Hematopoietic multipotent progenitor cell treated with erythropoietin and hydrocortisone succinate and interleukin-3 and kit ligand, for 15 days (in vitro differentiated cells): ENCODE data around the gene ATP8A2.
"Not testable (repeated sequence)": the region's sequence is repeated elsewhere in the genome, so short reads cannot be mapped to it uniquely, and the experiment has no call there.

Source experiments
- DNase-seq: peaks from one replicate; pipeline ENCODE4 v3.0.0-alpha.2; 2015; ENCODE audit warnings: low spot score

Gene ATP8A2

GRCh38 chr13:25807562-25807961, 435.8 kb downstream of the ATP8A2 start:
- DNase-seq = no peak

- DNase-seq = no peak
These were observed 439.7 kb downstream of the ATP8A2 start for GRCh38 chr13:25811506-25811905.

DNA sequence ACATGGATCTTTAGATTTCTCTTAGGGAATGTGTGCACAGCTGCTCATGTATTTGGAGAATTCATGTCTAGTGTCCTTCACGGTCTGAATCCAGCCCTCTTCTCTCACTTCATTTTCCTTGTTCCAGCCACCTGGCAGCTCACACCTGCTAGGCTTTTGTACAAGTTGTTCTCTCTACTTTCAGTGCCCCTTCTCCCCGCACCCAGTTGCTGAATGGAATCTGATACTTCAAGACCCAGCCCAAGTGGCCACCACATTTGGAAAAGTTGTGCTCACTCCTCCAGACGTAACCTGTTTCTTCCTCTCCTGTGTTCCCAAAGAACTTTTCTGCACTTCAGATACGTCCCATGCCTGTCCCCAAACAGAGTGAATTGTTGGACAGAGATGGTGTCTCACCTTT, 444.5 kb downstream of the ATP8A2 start:
- DNase-seq = no peak

GRCh38 chr13:25819856-25820530, 448.2 kb downstream of the ATP8A2 start:
- DNase-seq = no peak

DNA sequence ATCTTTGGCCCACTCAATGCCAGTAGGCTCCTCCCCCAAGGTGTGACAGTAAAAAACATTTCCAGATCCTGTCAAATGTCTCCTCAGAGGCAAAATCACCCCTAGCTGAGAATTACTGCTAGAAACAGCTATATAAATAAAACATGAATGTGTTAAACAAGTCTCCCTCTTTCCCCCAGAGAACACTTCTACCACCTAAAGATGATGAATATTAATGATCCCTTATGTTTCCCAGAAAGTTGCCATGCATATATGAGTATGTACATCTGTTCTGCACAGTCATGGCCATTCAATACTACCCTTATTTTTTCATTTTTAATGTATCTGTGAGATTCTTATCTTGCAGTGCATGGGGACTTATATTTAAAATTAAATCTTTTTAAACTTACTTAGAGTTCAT, 450.0 kb downstream of the ATP8A2 start:
- DNase-seq = no peak

- not testable (repeated sequence) for DNase-seq
These were observed 455.4 kb downstream of the ATP8A2 start for GRCh38 chr13:25827221-25827620.

GRCh38 chr13:25827831-25828465, 456.2 kb downstream of the ATP8A2 start:
- DNase-seq = no peak

- no peak for DNase-seq
These were observed 462.0 kb downstream of the ATP8A2 start for GRCh38 chr13:25833761-25834160.

- DNase-seq = no peak
These were observed 465.0 kb downstream of the ATP8A2 start for GRCh38 chr13:25836574-25837336.

GRCh38 chr13:25839371-25839770, 467.6 kb downstream of the ATP8A2 start:
- DNase-seq = no peak

DNA sequence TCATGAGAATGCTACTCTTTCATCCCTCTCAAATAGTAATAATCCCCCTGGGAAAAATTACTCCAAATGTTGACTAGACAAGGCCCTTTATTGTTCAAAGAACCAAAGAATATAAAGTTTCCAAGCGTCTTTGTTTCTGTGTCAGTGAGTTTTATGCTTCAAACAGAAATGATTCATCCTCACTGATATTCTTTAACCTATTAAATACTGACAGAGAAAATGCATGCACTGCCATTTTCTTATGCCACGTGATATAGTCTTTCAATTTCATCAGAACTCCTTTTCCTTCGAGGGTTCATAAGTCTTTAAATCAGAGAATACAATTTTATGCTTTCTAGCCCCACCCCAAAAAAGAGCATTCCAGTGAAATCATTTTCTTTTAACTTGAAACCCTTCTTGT, 468.5 kb downstream of the ATP8A2 start:
- DNase-seq = no peak

- DNase-seq = no peak
These were observed 469.2 kb downstream of the ATP8A2 start for GRCh38 chr13:25840931-25841330.

GRCh38 chr13:25843692-25844091, 471.9 kb downstream of the ATP8A2 start:
- DNase-seq = no peak

DNA sequence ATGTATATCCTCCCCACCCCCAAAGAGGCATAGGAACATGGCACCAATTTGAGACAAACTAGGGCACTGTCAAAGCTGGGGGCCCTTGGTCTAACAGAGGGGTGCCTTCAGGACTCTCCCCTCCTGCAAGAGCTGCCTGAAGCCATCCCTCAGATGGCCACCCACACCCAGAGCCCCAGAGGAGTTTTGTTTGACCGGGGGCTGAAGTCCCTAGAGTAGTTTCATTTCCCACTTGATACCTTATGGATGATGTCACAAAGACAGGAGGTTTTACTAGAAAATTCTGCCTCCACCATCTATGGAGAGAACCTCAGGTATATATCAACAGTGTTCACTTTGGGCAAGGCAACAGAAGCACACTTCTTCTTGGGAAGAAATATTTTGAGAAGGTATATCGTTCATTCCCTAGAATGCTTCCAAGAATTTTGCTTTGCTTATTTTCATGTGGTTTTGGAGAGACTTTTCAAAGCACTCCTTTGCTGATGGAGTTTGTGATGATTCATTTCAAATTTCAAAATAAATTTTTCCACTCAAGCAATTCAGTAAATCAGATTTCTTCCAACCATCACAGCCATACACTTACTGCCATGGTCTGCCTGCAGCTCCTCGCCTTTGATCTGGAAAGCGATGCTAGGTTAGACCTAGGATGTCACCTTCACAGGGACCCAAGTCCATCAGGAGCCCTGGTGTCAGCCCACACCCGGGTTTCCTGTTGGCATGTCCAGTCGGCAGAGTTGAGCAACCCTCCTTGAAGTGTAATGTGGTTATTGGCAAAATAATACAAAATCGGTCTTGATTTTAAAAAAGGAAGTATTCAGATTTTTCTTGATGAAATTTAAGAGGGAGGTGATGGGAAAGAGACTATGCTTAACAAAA, 473.0 kb downstream of the ATP8A2 start:
- no peak for DNase-seq

GRCh38 chr13:25846222-25846984, 474.6 kb downstream of the ATP8A2 start:
- DNase-seq = no peak

- no peak for DNase-seq
These were observed 475.4 kb downstream of the ATP8A2 start for GRCh38 chr13:25847145-25847544.

- no peak for DNase-seq
These were observed 476.2 kb downstream of the ATP8A2 start for GRCh38 chr13:25847635-25848626.

DNA sequence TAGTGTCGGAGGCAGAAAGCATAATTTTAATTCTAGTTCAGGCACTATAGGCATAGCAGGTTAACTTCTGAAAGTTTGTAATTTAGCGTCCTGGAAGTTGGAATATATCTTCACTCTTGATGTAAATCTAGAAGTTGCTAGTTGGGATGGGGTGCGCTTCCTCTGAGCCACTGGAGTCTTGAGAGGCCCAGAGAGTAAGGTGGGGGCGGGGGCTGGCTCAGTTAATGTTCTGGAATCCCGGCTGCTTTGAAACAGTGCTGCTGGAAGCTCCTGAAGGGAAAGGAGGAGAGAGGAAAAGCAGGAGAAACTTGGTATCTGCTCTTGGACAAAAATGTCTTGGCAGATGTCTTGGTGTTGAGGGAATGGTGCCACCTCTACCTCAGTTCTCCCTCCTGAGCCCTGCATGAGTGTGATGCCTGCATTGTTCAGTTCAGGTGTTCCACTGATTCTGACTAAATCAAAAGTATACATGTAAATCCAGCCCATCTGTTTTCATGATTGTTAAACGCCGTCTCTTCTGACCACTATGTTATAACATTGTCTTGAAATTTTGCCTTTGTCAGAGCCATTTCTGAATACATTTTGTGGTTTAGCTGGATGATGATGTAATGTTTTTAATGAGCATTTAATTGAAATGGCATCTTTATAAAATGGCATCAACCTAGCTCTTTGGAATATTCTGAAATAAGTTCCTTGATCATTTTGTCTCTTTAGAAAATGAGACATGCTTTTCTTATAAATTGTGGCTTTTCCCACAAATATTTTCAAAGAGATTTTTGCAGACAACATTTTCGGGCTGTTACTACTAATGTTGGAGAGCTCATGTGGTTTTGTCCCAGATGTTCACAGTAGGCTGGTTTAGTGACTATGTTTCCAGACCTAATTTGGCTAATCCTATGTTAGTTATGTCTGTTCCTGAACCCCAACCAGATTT, 477.3 kb downstream of the ATP8A2 start:
- no peak for DNase-seq

- no peak for DNase-seq
These were observed 486.1 kb downstream of the ATP8A2 start for GRCh38 chr13:25857830-25858229.
